HEK293 (cell line): Measurements from ENCODE around the gene L3HYPDH.

Experiments
- CTCF ChIA-PET: fragments of 350-600 bp; formaldehyde crosslinking; extraction: SDS; loops from one replicate; lab custom pipeline; 2021; ENCODE audit warnings: antibody characterized with exemption; lab: Yijun Ruan, JAX
- POLR2A ChIA-PET: fragments of 300-600 bp; formaldehyde crosslinking; extraction: SDS; loops from one replicate; lab custom pipeline; 2020; ENCODE audit warnings: antibody characterized with exemption, inconsistent platforms; lab: Yijun Ruan, JAX
- H3K27ac ChIP-seq: fragments of 200-500 bp; sonication (Bioruptor generic); 2 replicates; pipeline ENCODE4 v1.5.1; 2014; ENCODE audit warnings: low read depth, low read length, control low read depth, inconsistent platforms; ENCODE audit errors: extremely low read depth
- H3K36me3 ChIP-seq, 2 experiments: fragments of 200-500 bp in 1 of 2; sonication (Bioruptor generic) in 1 of 2; 1 replicate in 1 of 2; 2 replicates in 1 of 2; pipeline ENCODE4 v1.5.1; 2014 to 2017; ENCODE audit warnings: inconsistent platforms in 2 of 2, low read length in 2 of 2; ENCODE audit not compliant: control insufficient read depth in 2 of 2, insufficient read depth in 1 of 2
- H3K4me1 ChIP-seq: fragments of 200-500 bp; sonication (Bioruptor generic); 2 replicates; pipeline ENCODE4 v1.5.1; 2014; ENCODE audit warnings: mild to moderate bottlenecking, low read length, inconsistent platforms; ENCODE audit not compliant: control insufficient read depth, insufficient read depth
- H3K4me3 ChIP-seq: 2 replicates; pipeline ENCODE4 v1.5.1; 2011; ENCODE audit warnings: low read depth, mild to moderate bottlenecking, control low read depth, low read length, moderate library complexity
- H3K9me3 ChIP-seq: fragments of 200-500 bp; sonication (Bioruptor generic); 2 replicates; pipeline ENCODE4 v1.5.1; 2014; ENCODE audit warnings: low read depth, low read length, inconsistent platforms; ENCODE audit not compliant: control insufficient read depth, insufficient read depth
- PRDM10 ChIP-seq: fragments of 450-650 bp; formaldehyde crosslinking; IDR thresholded peaks from 2 replicates; pipeline ENCODE4 v1.5.1; 2016; ENCODE audit warnings: missing biosample characterization, missing genetic modification characterization
- ZNF2 ChIP-seq: fragments of 450-650 bp; formaldehyde crosslinking; IDR thresholded peaks from 2 replicates; pipeline ENCODE4 v1.5.1; 2016; ENCODE audit warnings: missing biosample characterization, missing genetic modification characterization
- ZNF223 ChIP-seq: fragments of 450-650 bp; formaldehyde crosslinking; IDR thresholded peaks from 2 replicates; pipeline ENCODE4 v1.5.1; 2016; ENCODE audit warnings: missing biosample characterization, missing genetic modification characterization
- ZNF26 ChIP-seq: fragments of 450-650 bp; formaldehyde crosslinking; IDR thresholded peaks from 2 replicates; pipeline ENCODE4 v1.5.1; 2016; ENCODE audit warnings: missing biosample characterization, missing genetic modification characterization
- ZNF292 ChIP-seq: fragments of 450-650 bp; formaldehyde crosslinking; IDR thresholded peaks from 2 replicates; pipeline ENCODE4 v1.5.1; 2016; ENCODE audit warnings: low read depth, missing biosample characterization, missing genetic modification characterization, borderline replicate concordance
- ZNF629 ChIP-seq: fragments of 450-650 bp; formaldehyde crosslinking; IDR thresholded peaks from 2 replicates; pipeline ENCODE4 v1.5.1; 2017; ENCODE audit warnings: missing biosample characterization, missing genetic modification characterization
- ZNF830 ChIP-seq: fragments of 450-650 bp; IDR thresholded peaks from 2 replicates; pipeline ENCODE4 v1.5.0; 2018; ENCODE audit warnings: missing biosample characterization, missing genetic modification characterization, low read depth, mild to moderate bottlenecking, moderate library complexity
- ZSCAN16 ChIP-seq: fragments of 450-650 bp; formaldehyde crosslinking; IDR thresholded peaks from 2 replicates; pipeline ENCODE4 v1.5.1; 2016; ENCODE audit warnings: missing biosample characterization, missing genetic modification characterization
- ZSCAN4 ChIP-seq: fragments of 450-650 bp; formaldehyde crosslinking; IDR thresholded peaks from 2 replicates; pipeline ENCODE4 v1.5.1; 2017; ENCODE audit warnings: missing biosample characterization, missing genetic modification characterization
- ZXDB ChIP-seq: fragments of 450-650 bp; formaldehyde crosslinking; IDR thresholded peaks from 2 replicates; pipeline ENCODE4 v1.5.1; 2016; ENCODE audit warnings: missing biosample characterization, missing genetic modification characterization

L3HYPDH gene

GRCh38 chr14:59424341-59425071 lies 59.7 kb downstream of the L3HYPDH start:
- Histone ChIP-seq H3K36me3 (peaks cover 0 to 4% of the 10 kb centered on the region in 2 experiments; a peak in 1 of 3 replicates), H3K4me1 (no peaks in the 10 kb centered on the region), H3K27ac (no peak overlapping the region), H3K4me3 (no peak overlapping the region), H3K9me3 (no peaks in the 10 kb centered on the region)
- ChIA-PET POLR2A (no interaction called here), CTCF (interaction anchor here (0.7 to 1.5 kb wide), 4 partner anchors 18 to 909 kb away, joined by 3 to 5 read pairs (median 4); no protein-coding TSS in a partner anchor)
- TF ChIP-seq ZSCAN16 (tag by site-specific recombination) (no peak), ZNF26 (tag by site-specific recombination) (no peak), ZNF292 (tag by site-specific recombination) (no peak), ZNF223 (no peak), ZNF2 (tag by site-specific recombination) (no peak), ZXDB (tag by site-specific recombination) (no peak), ZSCAN4 (tag by site-specific recombination) (no peak), ZNF629 (tag by site-specific recombination) (no peak), PRDM10 (tag by site-specific recombination) (no peak), ZNF830 (tag by site-specific recombination) (no peak)
